Measurements from ENCODE around the gene CCM2.
A peak's percentile ranks its signal among the peaks of the same experiment; 100 is the strongest.
"Not testable (repeated sequence)": the region's sequence is repeated elsewhere in the genome, so short reads cannot be mapped to it uniquely, and the experiment has no call there.

CCM2 gene

DNA sequence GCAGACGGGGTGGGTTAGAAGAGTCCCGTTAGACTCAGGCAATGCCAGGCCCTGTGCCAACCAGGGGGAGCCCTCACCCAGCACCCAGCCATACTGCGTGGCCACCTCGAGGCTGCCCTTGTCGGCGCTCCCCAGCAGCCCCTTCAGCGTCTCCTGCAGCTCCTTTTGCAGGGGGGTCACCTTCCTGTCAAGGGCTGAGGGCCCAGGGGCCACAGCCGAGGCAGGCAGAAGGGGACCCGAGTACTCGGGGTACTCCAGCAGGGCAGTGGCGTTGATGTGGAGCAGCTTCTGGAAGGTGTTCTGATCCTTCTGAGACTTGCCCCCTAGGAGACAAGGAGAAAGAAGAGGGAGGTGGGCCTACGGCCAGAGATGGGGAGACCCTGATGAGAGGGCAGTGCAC is 101.7 kb downstream of the CCM2 start:
- DNase-seq: no peak

DNA sequence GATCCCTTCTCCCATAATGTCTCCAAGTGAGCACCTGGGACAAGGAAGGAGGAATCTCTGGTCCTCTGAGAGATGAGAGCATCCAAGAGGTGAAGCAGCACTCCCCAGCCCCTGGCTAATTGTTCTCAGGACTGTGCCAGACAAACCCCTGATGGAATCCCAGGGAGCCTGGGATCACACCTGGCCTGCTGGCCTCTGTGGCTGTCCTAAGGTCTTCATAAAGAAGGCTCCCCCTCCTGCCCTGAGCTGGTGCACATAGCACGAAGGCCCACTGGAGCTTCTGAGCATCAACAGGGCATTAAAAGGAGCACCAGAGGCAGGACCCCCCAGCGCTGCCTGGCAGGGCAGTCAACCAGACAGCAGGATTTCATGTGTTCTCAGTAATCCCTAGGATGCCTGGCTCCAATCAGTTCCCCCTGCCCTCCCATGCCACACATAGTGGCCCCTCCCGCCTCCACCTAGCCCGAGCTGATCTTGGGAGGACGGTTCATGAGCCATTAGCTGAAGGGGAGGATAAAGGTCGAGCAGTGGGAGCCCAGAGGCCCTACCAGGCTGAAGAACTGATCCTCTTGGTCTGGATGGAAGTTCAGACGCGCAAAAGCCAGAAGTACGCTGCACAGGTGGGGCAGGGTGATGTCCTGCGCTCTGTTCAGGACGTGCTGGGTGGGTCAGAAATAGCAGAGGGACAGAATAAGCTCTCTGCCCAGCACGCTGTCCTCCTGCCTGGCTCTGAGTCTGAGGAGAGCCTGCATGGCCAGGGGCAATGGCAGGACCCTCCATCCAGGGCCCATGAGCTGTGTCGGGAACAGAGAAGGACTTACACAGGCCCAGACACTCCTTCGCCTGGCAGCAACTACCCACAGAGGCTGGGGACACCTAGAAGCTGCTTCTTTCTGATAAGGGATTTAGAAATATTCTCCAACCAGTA is 103.0 kb downstream of the CCM2 start:
- no peak for DNase-seq

DNA sequence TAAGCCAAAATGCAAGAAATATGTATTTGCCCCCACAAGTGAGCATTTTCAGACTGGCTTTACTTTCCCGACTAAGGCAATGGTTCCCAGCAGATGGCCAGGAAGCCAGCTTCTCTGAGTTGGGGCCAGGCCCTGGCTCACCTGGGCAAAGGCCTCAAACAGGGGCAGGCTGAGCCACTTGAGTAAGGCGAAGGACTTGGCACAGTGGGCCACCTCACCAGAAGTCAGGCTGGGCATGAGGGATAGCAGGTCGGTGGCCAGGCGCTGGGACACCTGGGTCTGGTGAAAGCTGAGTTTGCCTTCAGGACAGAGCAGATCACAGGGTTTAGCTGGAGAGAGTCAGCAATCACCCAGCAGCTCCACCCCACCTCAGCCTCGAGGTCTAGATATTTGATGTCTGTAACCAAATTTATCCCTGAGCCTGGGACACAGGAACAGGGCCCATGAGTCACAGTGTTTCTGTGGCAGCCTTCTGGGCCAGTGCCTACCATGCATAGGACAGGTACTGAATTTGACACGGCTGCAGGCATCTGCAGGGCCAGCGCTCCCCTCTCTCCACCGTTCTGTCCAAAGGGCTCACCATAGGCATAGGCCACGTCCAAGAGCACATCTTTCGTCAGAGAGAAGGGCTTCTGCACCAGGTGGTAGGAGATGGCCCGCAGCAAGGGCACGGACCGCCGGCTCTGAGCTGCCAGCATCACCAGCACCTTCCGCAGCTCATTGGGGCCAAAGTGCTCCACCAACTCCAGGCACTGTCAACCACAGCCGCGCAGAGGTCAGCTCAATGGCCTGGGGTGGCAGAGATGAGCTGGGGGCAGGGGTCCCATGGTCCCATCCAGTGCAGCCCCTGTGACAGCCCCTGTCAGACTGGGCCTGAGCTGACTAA is 104.2 kb downstream of the CCM2 start:
- DNase-seq: no peak

DNA sequence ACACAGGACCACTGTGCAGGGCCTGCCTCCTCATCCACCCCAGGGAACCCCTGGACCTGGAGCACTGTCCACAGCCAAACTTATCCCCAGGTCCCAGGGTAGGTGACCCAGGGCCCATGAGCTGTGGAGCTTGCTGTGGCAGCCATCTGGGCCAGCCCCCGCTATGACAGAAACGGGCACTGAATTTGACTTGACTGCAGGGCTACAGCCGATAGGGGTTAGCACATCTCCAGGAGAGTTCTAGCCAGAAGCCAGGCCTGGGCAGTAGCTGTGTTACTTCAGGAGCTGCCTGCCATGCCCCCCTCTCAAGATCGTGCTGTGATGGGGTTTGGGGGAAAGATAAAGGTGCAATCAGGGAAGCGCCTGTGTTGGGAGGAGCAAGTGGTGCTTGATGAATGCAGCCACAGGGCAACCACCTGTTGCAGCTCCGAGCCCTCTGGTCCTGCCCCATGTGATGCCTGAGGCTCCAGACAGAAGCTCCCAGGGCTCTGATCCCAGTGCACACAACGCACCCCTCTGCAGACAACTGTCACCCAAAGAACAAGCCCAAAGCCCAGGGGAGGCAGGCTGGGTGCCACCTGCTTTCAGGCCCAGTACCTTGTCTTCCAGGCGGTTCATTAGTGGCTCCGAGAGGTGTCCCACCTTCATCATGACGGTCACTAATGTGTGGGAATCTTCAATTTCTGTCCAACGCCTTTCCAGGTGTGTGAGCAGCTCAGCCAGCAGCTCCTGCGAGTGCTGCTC is 105.0 kb downstream of the CCM2 start:
- DNase-seq: no peak

DNA sequence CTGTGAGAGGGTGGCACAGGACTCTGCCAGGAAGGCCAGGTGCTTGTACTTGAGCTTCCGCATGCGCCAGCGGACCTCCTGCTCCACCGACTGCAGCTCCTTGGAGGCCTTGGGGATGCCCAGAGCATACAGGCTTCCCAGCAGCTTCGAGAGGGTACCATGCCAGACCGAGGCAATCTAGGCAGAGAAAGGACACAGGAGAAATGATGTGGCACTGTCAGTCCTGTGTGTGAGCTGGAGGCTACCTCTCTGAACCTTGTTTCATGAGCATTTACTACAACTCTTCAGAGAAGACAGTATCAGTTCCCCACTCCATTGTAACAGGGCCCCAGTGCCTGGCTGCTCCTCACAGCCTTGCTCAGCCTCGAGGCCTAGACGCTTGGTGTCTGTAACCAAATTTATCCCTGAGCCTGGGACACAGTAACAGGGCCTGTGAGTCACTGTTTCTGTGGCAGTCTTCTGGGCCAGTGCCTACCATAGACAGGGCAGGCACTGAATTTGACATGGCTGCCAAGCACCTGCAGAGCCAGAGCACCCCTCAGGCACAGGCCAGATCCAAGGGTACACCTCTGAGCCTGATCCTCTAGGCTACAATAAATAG is 105.7 kb downstream of the CCM2 start:
- DNase-seq: no peak

DNA sequence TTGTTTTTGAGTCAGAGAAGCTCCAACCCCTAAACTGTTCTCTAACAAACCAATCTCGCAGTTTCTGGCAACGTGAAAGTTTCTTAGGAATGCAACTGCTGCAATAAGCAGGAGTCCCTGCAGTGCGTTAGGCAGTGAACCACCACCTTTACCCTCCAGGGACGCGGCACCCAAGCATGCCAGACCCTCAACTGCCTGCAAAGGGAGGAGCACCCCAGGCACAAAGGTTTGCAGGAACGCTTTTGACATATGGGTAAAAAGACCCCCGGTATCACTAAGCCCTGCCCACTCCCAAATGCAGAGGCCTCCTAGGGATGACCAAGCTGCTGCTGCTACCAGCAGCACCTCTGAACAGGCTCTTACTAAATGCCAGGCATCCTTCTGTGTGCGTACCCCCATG is 106.8 kb downstream of the CCM2 start:
- DNase-seq: no peak

DNA sequence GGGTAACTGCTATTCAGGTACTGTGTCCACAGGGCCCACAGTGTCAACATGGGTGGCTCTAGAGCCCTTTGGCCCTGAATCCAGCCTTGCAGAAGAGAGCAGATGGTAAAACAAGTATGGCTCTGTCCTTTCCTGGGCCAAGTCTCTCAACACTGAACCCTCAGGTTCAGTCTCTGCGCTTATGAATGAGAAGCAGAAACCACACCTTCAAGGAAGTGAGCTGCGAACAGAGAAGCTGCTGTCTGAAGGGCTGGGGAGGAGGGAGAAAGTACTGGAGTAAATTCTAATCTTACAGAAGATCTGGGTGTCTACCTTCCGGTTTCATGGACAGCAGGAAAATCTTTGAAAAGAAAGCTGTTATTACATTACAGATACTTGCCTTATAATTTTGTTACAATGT is 107.4 kb downstream of the CCM2 start:
- DNase-seq: no peak

DNA sequence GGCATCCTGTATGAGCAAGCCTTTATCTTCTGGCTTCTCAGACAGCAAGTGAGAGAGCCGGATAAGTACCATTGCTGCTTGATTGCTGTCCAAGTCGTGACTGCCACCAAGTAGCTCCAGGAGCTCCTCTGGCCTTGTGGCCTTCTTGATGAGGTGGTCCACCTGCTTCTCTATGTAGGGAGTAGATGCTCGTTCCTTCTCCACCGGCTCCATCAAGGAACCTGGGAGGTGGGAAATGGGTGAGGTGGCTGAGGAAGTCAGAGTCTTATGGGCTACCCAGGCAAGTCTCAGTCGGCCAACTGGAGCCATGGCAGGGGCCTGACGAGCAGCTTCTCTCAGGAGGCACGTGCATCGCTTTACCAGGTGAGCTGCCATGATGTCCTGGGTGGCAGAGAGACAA is 108.9 kb downstream of the CCM2 start:
- no peak for DNase-seq

DNA sequence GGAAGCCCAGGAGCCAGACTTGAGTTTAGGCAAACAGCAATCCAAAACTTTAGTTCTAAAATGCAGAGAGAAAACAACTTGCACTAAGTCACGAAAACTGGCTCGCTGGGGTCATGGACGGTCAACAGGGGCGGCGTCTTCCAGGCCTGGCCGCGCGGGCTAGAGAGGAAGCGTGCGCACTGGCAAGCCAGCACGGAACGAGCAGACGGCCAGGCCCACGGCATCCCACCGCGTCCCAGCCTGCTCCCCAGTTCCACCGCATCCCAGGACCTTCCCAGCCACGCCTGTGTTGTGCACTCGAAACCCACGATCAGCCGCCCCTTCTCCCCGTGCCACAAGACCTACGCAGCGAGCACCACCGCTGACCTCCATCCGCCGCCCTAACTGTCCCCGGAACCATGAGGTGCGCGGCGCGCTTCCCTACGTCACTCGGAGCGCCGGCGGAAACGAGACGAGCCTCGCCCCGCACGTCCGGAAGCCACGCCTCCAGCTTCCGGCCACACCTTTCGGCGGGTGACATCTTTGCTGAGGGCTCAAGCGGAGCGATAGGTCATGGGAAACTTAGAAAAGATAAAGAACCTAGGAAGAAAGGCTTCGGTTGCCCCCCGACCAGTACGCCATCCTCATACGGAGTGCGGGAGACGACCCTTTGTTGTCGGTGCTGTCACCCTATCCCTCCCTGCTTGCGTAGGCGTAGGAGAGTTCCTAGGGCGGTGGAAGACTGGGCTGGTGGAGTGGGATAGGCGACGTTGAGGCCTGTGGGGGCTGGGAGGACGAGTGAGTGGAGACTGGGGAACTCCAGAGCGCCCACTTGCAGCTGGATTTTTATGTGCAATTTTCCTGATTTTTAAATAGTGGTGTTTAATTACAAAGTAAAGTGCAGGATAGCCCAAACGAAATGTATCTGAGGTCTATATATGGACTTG is 111.6 kb downstream of the CCM2 start, which contains the start of gene TBRG4:
Gene TBRG4, minus strand, starts transcription at position 400 of the 926 bp plus-strand sequence. CDS start 2,460 bp downstream, outside the sequence.
- peak; percentile 98 for DNase-seq

DNA sequence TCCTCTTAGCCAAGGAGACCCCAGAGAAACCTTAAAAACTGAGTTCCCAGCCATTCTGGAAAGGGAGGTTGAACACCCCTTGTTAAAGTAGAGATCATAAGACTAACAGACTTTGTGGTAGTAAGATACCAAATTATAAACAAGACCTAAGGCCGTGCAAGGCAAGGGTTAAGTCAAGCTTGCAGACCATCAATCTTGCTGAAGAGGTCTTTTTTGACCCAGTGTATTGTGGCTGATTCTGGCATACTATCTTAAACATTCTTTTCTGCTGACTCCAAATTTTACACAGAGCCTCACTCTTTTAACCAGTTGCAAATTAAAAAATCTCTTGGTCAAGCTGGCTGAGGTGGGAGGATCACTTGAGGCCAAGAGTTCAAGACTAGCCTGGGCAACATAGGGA is 112.6 kb downstream of the CCM2 start:
- no peak for DNase-seq

DNA sequence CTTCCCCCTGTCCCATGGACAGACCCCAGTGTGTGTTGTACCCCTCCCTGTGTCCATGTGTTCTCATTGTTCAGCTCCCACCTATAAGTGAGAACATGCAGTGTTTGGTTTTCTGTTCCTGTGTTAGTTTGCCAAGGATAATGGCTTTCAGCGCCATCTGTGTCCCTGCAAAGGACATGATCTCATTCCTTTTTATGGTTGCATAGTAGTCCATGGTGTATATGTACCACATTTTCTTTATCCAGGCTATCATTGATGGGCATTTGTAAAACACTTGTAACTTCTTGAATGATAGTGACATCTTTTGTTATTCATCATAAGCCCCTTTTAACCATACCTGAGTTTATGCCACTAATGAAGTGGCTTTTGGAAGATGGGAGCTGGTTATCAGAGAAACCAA is 114.3 kb downstream of the CCM2 start:
- DNase-seq: not testable (repeated sequence)

DNA sequence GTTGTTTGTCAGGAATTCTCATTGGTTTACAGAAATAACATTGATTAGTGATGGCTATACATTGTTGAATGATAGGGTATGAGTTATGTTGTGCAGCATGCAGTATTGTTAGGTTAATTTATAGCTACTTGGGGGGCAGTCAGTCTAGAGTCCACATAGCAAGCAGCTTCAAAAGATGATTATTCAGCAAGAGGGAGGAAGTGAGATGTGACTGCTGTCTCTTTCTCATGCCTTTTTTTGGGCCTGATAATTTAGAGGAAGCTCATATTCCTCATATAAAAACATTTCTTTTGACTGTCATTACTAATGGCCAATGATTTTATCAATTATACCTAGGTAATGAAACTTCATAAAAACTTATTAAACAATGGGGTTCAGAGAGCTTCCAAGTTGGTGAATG is 114.9 kb downstream of the CCM2 start:
- no peak for DNase-seq

DNA sequence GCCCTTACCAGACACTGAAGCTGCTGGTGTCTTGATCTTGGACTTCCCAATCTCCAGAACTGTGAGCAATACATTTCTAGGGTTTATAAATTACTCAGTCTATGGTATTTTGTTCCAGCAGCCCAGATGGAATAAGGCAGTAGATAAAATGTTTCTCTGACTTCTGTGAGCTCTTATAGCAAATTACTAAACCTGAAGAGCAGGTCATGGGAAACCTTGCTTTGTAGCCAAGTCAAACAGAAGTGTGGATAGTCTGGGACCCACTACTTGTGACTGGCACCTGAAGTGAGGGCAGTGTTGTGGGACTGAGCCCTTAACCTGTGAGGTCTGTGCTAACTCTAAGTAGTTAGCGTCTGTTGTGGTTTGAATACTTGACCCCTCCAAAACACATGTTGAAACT is 116.0 kb downstream of the CCM2 start:
- no peak for DNase-seq

DNA sequence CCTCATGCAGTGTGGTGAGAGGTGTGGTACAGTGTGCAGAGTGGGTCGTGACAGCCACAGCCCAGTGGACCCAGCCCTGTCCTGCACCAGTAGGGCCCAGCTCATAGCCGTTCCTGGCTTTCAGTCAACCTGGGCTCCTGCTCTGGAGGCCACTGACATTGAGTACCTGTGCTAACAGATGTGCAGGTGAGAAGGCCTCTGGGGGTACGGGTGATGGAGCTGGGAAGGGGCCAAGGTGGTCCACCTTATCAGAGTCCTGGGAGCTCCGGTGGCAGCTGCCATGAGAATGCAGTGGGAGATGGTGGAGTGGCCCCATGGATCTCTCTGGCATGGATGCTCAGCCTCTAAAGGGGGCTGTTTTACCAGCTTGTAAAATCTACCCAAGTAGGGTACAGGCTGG is 117.6 kb downstream of the CCM2 start:
- DNase-seq: no peak

DNA sequence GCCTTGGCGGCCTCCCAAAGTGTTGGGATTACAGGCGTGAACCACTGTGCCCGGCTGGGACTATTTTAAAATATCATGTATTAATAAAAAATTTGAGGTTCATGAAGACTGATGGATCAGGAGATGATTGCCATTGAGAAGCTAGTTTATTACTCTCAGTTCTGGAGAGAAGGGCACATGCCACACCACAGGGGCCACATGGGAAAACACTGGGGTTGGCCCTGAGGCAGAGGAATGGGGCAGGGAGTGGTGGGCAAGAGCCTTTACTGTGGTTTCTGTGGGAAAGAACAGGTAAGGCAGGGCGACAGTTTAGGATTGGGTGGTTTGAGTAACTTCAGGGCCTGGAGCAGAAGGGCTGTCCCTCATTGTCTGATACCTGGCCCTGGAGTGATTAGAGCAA is 118.3 kb downstream of the CCM2 start:
- DNase-seq: no peak

DNA sequence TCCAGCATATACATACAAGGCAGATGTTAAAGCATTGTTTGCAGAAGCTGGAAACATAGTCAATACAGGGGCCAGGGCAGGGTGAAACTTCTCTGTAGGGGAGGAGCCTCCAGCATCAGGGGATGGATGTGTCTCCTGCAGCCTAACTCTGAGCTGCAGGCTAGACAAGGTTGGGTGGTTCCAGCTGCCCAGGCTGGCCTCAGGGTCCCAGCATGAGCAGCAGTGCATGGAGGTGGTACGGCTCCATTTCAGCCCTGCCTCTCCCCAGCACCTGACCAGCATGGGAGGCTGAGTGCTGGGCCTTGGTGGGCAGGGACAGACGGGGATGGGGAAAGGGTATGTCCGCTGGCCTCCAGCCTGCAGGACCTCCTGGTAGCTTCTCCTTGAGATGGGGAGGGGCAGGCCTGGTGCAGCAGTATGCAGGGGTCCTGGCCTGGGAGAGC is 118.9 kb downstream of the CCM2 start:
- DNase-seq: no peak

DNA sequence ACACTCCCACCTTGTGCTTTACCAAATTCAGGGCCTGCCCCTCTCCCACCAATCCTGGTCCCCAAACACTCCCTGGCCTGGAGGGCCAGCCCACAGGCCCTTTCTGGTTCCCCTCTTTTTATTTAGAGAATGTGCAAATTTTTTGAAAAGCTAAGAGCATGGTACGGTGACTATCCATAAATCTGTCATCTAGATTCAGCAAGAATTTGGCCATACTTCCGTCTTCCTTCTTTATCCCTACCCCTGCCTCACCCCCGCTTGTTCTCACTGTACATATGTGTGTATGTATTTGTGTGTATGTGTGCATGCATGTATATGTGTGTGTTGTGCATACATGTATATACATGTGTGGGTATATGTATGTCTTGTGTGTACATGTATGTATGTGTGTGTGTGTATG is 119.5 kb downstream of the CCM2 start:
- no peak for DNase-seq

DNA sequence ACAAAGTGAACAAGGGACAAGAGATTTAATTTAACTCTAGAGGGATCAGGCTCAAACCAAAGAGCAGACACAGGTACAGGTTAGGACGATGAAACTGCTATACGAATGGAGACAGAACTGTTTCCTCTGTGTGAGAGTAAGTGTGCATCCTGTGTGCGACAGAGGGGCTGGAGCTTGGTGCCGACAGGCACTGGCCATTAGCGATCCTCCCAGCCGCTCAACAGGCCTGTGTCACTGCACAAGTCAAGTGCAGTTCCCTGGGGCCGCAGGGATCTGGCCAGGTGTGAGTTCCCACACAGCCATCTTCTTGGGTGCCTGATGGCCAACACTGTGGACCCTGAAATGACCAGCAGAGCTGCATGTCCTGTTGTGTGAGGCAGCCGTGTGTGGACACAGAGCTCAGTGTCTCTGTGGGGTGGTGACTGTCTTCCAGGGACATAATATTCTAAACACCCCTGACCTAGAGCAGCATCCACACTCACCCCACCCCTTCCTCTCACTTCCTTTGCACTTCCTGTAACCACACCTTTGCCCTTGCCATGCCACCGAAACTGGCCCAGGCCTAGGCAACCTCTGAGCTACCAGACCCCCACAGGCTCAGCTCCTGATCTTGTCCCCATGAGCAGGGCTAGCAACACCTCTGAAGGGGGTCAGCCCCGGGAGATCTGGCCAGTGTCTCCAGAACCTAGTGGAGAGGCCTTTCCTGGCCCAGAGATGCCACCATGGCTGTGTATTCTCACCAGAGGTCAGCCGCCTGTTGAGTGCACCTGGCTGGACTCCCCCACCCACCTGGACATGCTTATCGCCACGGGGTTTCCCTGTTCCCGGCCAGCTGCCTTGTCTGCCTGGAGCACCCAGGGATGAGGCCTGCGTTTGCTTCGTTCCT is 123.2 kb downstream of the CCM2 start:
- no peak for DNase-seq

DNA sequence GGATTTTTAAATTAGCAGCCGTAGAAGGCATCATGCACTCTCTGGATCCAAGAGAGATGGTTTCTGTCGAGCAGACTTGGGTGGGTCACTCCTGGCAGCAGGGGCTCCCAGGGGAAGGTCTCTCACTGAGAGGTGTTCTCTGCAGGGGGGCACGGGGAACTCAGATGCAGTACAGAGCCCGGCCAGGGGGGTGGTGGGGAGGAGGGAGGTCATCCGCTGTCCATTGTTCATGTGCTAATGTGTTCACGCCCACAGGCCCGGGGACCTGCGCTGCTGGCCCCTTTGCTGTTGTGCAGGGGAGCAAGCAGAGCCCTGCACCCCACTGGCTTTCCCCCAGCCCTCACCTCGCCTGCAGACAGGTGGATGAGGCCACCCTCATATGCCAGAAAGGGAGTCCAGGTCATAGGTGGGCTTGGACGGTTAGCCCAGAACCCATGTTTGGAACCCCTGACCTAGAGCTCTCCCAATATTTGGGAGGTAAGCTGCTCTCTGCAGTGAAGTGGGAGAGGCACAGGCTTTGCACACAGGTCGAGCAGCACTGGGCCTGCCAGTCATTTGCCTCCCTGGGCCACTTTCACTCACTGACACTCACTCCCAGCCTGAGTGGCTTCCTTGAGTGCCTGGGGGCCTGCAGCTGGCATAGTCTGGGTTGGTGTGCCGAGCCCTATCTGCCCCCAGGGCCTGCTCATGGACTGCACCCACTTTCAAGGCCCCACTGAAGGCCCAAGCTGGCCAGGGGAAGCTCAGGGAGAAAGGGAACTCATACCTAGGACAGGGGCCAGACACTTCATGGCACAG is 124.1 kb downstream of the CCM2 start:
- no peak for DNase-seq

Measured in right kidney (tissue), 1 donor.